ENCODE results near the gene ADORA3. TPM values are rescaled to one million over a fixed set of nuclear protein-coding genes. Genes with fewer than 3 reads are reported as not detected.

Gene ADORA3
- polyA plus RNA-seq, 1 donor from 2014 or later = not detected

- TF ChIP-seq, protein P1, sequence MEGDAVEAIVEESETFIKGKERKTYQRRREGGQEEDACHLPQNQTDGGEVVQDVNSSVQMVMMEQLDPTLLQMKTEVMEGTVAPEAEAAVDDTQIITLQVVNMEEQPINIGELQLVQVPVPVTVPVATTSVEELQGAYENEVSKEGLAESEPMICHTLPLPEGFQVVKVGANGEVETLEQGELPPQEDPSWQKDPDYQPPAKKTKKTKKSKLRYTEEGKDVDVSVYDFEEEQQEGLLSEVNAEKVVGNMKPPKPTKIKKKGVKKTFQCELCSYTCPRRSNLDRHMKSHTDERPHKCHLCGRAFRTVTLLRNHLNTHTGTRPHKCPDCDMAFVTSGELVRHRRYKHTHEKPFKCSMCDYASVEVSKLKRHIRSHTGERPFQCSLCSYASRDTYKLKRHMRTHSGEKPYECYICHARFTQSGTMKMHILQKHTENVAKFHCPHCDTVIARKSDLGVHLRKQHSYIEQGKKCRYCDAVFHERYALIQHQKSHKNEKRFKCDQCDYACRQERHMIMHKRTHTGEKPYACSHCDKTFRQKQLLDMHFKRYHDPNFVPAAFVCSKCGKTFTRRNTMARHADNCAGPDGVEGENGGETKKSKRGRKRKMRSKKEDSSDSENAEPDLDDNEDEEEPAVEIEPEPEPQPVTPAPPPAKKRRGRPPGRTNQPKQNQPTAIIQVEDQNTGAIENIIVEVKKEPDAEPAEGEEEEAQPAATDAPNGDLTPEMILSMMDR (IDR thresholded peaks at IDR 0.05; ENCODE audit: poor library complexity, severe bottlenecking) = no peak
- TF ChIP-seq, protein P2, sequence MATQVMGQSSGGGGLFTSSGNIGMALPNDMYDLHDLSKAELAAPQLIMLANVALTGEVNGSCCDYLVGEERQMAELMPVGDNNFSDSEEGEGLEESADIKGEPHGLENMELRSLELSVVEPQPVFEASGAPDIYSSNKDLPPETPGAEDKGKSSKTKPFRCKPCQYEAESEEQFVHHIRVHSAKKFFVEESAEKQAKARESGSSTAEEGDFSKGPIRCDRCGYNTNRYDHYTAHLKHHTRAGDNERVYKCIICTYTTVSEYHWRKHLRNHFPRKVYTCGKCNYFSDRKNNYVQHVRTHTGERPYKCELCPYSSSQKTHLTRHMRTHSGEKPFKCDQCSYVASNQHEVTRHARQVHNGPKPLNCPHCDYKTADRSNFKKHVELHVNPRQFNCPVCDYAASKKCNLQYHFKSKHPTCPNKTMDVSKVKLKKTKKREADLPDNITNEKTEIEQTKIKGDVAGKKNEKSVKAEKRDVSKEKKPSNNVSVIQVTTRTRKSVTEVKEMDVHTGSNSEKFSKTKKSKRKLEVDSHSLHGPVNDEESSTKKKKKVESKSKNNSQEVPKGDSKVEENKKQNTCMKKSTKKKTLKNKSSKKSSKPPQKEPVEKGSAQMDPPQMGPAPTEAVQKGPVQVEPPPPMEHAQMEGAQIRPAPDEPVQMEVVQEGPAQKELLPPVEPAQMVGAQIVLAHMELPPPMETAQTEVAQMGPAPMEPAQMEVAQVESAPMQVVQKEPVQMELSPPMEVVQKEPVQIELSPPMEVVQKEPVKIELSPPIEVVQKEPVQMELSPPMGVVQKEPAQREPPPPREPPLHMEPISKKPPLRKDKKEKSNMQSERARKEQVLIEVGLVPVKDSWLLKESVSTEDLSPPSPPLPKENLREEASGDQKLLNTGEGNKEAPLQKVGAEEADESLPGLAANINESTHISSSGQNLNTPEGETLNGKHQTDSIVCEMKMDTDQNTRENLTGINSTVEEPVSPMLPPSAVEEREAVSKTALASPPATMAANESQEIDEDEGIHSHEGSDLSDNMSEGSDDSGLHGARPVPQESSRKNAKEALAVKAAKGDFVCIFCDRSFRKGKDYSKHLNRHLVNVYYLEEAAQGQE (IDR thresholded peaks at IDR 0.05; ENCODE audit: borderline replicate concordance) = no peak
- TF ChIP-seq RAD21 (conservative IDR thresholded peaks at IDR 0.05) = no peak
- no peak for TF ChIP-seq MXI1 (conservative IDR thresholded peaks at IDR 0.05; ENCODE audit: poor library complexity, severe bottlenecking)
- TF ChIP-seq SMC3 (conservative IDR thresholded peaks at IDR 0.05; ENCODE audit: poor library complexity) = no peak
- TF ChIP-seq EP300 (conservative IDR thresholded peaks at IDR 0.05; ENCODE audit: poor library complexity, severe bottlenecking) = no peak
- TF ChIP-seq TAF1 (IDR thresholded peaks at IDR 0.05; ENCODE audit: low read depth) = no peak
- no peak for TF ChIP-seq EZH2 (IDR thresholded peaks at IDR 0.05; ENCODE audit: borderline replicate concordance, insufficient read depth, low read length, poor library complexity, severe bottlenecking)
- TF ChIP-seq POLR2AphosphoS5 (IDR thresholded peaks at IDR 0.05) = no peak
- H4K20me1 ChIP-seq (ENCODE audit: insufficient read depth) = no peaks in the 10 kb centered on the region
- H3K9ac ChIP-seq (ENCODE audit: low read length) = no peak overlapping the region
- no peaks in the 10 kb centered on the region for H3K9me2 ChIP-seq (ENCODE audit: insufficient read depth, low read length)
- H3K27me3 ChIP-seq (ENCODE audit: insufficient read depth, low read depth, low read length) = no peaks in the 10 kb centered on the region
- H3K9me3 ChIP-seq (ENCODE audit: low read length) = no peaks in the 10 kb centered on the region
- no peaks in the 10 kb centered on the region for H3K79me2 ChIP-seq (replicated peaks; ENCODE audit: insufficient read depth, low read length)
- H3K36me3 ChIP-seq (ENCODE audit: insufficient read depth, low read length) = no peaks in the 10 kb centered on the region
- H3K4me3 ChIP-seq (ENCODE audit: low read length) = no peak overlapping the region
- H3K4me2 ChIP-seq (ENCODE audit: low read length) = no peak overlapping the region
- no peaks in the 10 kb centered on the region for H3F3A ChIP-seq (ENCODE audit: insufficient read depth, low read length, poor library complexity, severe bottlenecking)
- H2AFZ ChIP-seq (ENCODE audit: low read depth, low read length) = no peak overlapping the region
- H3K27ac ChIP-seq (ENCODE audit: low read length) = no peak overlapping the region
Observed at GRCh38 chr1:111501645-111502044, 1.8 kb downstream of the ADORA3 start.

GRCh38 chr1:111499026-111499785 is 4.2 kb downstream of the ADORA3 start:
- Histone ChIP-seq H3K27ac (ENCODE audit: low read length) (no peak overlapping the region), H3K9me3 (ENCODE audit: low read length) (no peaks in the 10 kb centered on the region), H3F3A (ENCODE audit: insufficient read depth, low read length, poor library complexity, severe bottlenecking) (no peaks in the 10 kb centered on the region), H3K4me3 (ENCODE audit: low read length) (no peak overlapping the region), H3K4me2 (ENCODE audit: low read length) (no peak overlapping the region), H3K9ac (ENCODE audit: low read length) (no peak overlapping the region), H3K79me2 (replicated peaks; ENCODE audit: insufficient read depth, low read length) (no peaks in the 10 kb centered on the region), H3K9me2 (ENCODE audit: insufficient read depth, low read length) (no peaks in the 10 kb centered on the region), H3K36me3 (ENCODE audit: insufficient read depth, low read length) (no peaks in the 10 kb centered on the region), H4K20me1 (ENCODE audit: insufficient read depth) (no peaks in the 10 kb centered on the region), H3K27me3 (ENCODE audit: insufficient read depth, low read depth, low read length) (no peaks in the 10 kb centered on the region), H2AFZ (ENCODE audit: low read depth, low read length) (no peak overlapping the region)
- TF ChIP-seq, protein P1 (IDR thresholded peaks at IDR 0.05; ENCODE audit: poor library complexity, severe bottlenecking) = no peak
- TF ChIP-seq MXI1 (conservative IDR thresholded peaks at IDR 0.05; ENCODE audit: poor library complexity, severe bottlenecking) (no peak), SMC3 (conservative IDR thresholded peaks at IDR 0.05; ENCODE audit: poor library complexity) (no peak), POLR2AphosphoS5 (IDR thresholded peaks at IDR 0.05) (no peak), RAD21 (conservative IDR thresholded peaks at IDR 0.05) (no peak), EP300 (conservative IDR thresholded peaks at IDR 0.05; ENCODE audit: poor library complexity, severe bottlenecking) (no peak)

All from neural cell (in vitro differentiated cells).